Measurements from ENCODE around the gene CAMSAP2. TPM values are rescaled to one million over a fixed set of nuclear protein-coding genes. Genes with fewer than 3 reads are reported as not detected.

CAMSAP2 gene
- total and polyA plus RNA-seq, 10 of the 15 experiments (the other 5 are each of a cell fraction or from before 2014, with no cell fraction given) = 3.9 to 19.8 (median 8.0) TPM

GRCh38 chr1:200706111-200706814 is 32.4 kb upstream of the CAMSAP2 start:
- ATAC-seq = no peak
- intact Hi-C loops (cut with micrococcal nuclease; ENCODE audit: unreplicated experiment) (no loop called here), in situ Hi-C loops (cut with MboI) (no loop called here)
- Histone ChIP-seq H3K79me2 (ENCODE audit: control insufficient read depth, insufficient read depth, low read length) (no peaks in the 10 kb centered on the region), H3K27ac (ENCODE audit: control insufficient read depth, insufficient read depth) (no peak overlapping the region), H3K36me3 (ENCODE audit: control insufficient read depth in 2 of 2, insufficient read depth in 2 of 2, low read length in 1 of 2) (no peaks in the 10 kb centered on the region), H3K4me1 (ENCODE audit: control insufficient read depth, insufficient read depth, low read length) (no peaks in the 10 kb centered on the region), H2AFZ (ENCODE audit: control insufficient read depth, low read depth, low read length) (no peak overlapping the region), H3K9ac (ENCODE audit: control insufficient read depth, insufficient read depth, low read length) (no peak overlapping the region), H3K4me3 (no peak overlapping the region), H4K20me1 (ENCODE audit: control insufficient read depth, insufficient read depth) (no peaks in the 10 kb centered on the region), H3K4me2 (ENCODE audit: control insufficient read depth, insufficient read depth) (no peak overlapping the region), H3K9me3 (replicated peaks; ENCODE audit: control insufficient read depth, insufficient read depth, low read length) (no peaks in the 10 kb centered on the region), H3K27me3 (replicated peaks in 1 of 2; ENCODE audit: control insufficient read depth in 2 of 2, insufficient read depth in 2 of 2, low read length in 1 of 2) (no peaks in the 10 kb centered on the region)
- 85% methylated on average over 4 of the region's 4 CpGs for WGBS (ENCODE audit: insufficient coverage, insufficient replicate concordance, low lambda C conversion rate, missing lambda C conversion rate)
- no peak for FAIRE-seq
- CTCF ChIA-PET = no interaction called here
- BruUV-seq (replicated peaks) = no TSS peak
- DNase-seq (ENCODE audit: low read depth, low spot score) = no peak
- RAD21 ChIA-PET (ENCODE audit: unreplicated experiment) = no interaction called here
- TF ChIP-seq JUNB (IDR thresholded peaks at IDR 0.05) (no peak), CHD2 (IDR thresholded peaks at IDR 0.05; ENCODE audit: borderline replicate concordance, low read depth, low read length) (no peak), RAD21 (IDR thresholded peaks at IDR 0.05; ENCODE audit: insufficient read depth, low read depth, low read length) (no peak)
- POLR2A ChIA-PET = no interaction called here
- SMC1A ChIA-PET (ENCODE audit: uncharacterized antibody, unreplicated experiment) = interaction anchor here (0.8 to 1.5 kb wide), 3 partner anchors 25 to 84 kb away, joined by 3 to 5 read pairs (median 5); no protein-coding TSS in a partner anchor

- Histone ChIP-seq H3K79me2 (ENCODE audit: control insufficient read depth, insufficient read depth, low read length) (no peaks in the 10 kb centered on the region), H3K4me2 (ENCODE audit: control insufficient read depth, insufficient read depth) (no peak overlapping the region), H2AFZ (ENCODE audit: control insufficient read depth, low read depth, low read length) (no peak overlapping the region), H3K27me3 (replicated peaks in 1 of 2; ENCODE audit: control insufficient read depth in 2 of 2, insufficient read depth in 2 of 2, low read length in 1 of 2) (no peaks in the 10 kb centered on the region), H3K27ac (ENCODE audit: control insufficient read depth, insufficient read depth) (no peak overlapping the region), H3K4me1 (ENCODE audit: control insufficient read depth, insufficient read depth, low read length) (no peaks in the 10 kb centered on the region), H3K4me3 (no peak overlapping the region), H3K9me3 (replicated peaks; ENCODE audit: control insufficient read depth, insufficient read depth, low read length) (no peaks in the 10 kb centered on the region), H3K9ac (ENCODE audit: control insufficient read depth, insufficient read depth, low read length) (no peak overlapping the region), H3K36me3 (ENCODE audit: control insufficient read depth in 2 of 2, insufficient read depth in 2 of 2, low read length in 1 of 2) (no peaks in the 10 kb centered on the region), H4K20me1 (ENCODE audit: control insufficient read depth, insufficient read depth) (no peaks in the 10 kb centered on the region)
- BruUV-seq (replicated peaks) = no TSS peak
- RAD21 ChIA-PET (ENCODE audit: unreplicated experiment) = interaction anchor here (0.8 kb wide), 1 partner anchor 37 kb away, joined by 3 read pairs; the partner anchor contains the start of gene DDX59
- in situ Hi-C loops (cut with MboI) = no loop called here
- intact Hi-C loops (cut with micrococcal nuclease; ENCODE audit: unreplicated experiment) = no loop called here
- POLR2A ChIA-PET = no interaction called here
- TF ChIP-seq PKNOX1 (IDR thresholded peaks at IDR 0.05) = 0 out of 2 replicates have a peak, but pooled peaks have one; percentile 6
- TF ChIP-seq SPI1 (IDR thresholded peaks at IDR 0.05; ENCODE audit: borderline replicate concordance, insufficient read depth, low read depth, low read length) = peak; percentile 29; the same call in 1 of the 2 replicates
- TF ChIP-seq ZNF24 (IDR thresholded peaks at IDR 0.05) = peak; percentile 91
- TF ChIP-seq ZBTB40 (IDR thresholded peaks at IDR 0.05; ENCODE audit: borderline replicate concordance) = no peak
- SMC1A ChIA-PET (ENCODE audit: uncharacterized antibody, unreplicated experiment) = interaction anchor here (0.8 to 1.7 kb wide), 2 partner anchors 24 to 31 kb away, joined by 4 to 5 read pairs; no protein-coding TSS in a partner anchor
- WGBS (ENCODE audit: insufficient coverage, insufficient replicate concordance, low lambda C conversion rate, missing lambda C conversion rate) = 49% methylated on average over 5 of the region's 5 CpGs
- CTCF ChIA-PET = interaction anchor here (0.7 kb wide), 1 partner anchor 11 kb away, joined by 4 read pairs; no protein-coding TSS in a partner anchor
- DNase-seq (ENCODE audit: low read depth, low spot score) (no peak), FAIRE-seq (no peak), ATAC-seq (peak; percentile 68)
Measured at GRCh38 chr1:200707116-200707515, 31.6 kb upstream of the CAMSAP2 start.

Measured in GM12878 (cell line).